GM19328 (cell line): ENCODE data around the gene QPRT.
"Not testable (repeated sequence)": the region's sequence is repeated elsewhere in the genome, so short reads cannot be mapped to it uniquely, and the experiment has no call there.

Experiments
- ATAC-seq: cut with Tn5 transposase; IDR thresholded peaks from one replicate; pipeline ENCODE4 v1.9.1; 2021; ENCODE audit warnings: mild to moderate bottlenecking, moderate library complexity; ENCODE audit not compliant: unreplicated experiment

Gene QPRT

GRCh38 chr16:29689490-29690351 is 10.7 kb downstream of the QPRT start:
- ATAC-seq, result not testable (repeated sequence)

GRCh38 chr16:29692606-29693005 is 13.6 kb downstream of the QPRT start:
- ATAC-seq, result not testable (repeated sequence)

- no peak for ATAC-seq
These were observed 15.6 kb downstream of the QPRT start for GRCh38 chr16:29694384-29695195.

GRCh38 chr16:29695675-29696074 is 16.7 kb downstream of the QPRT start:
- not testable (repeated sequence) for ATAC-seq

GRCh38 chr16:29696881-29697331 is 17.9 kb downstream of the QPRT start:
- ATAC-seq, result no peak

- no peak for ATAC-seq
These were observed 18.4 kb downstream of the QPRT start for GRCh38 chr16:29697391-29697790.

- no peak for ATAC-seq
These were observed 19.1 kb downstream of the QPRT start for GRCh38 chr16:29698042-29698441.

- no peak for ATAC-seq
These were observed 19.7 kb downstream of the QPRT start for GRCh38 chr16:29698484-29699323.

- ATAC-seq, result no peak
These were observed 20.6 kb downstream of the QPRT start for GRCh38 chr16:29699324-29700219.

GRCh38 chr16:29700253-29700987 is 21.4 kb downstream of the QPRT start:
- ATAC-seq, result no peak

GRCh38 chr16:29701214-29701555 is 22.2 kb downstream of the QPRT start:
- no peak for ATAC-seq

GRCh38 chr16:29702269-29702668 is 23.3 kb downstream of the QPRT start:
- ATAC-seq, result no peak

GRCh38 chr16:29705030-29705429 is 26.1 kb downstream of the QPRT start:
- no peak for ATAC-seq

- ATAC-seq, result not testable (repeated sequence)
These were observed 28.2 kb downstream of the QPRT start for GRCh38 chr16:29707160-29707559.

- no peak for ATAC-seq
These were observed 30.1 kb downstream of the QPRT start for GRCh38 chr16:29708917-29709600.

GRCh38 chr16:29709657-29710056 is 30.7 kb downstream of the QPRT start:
- not testable (repeated sequence) for ATAC-seq

- no peak for ATAC-seq
These were observed 31.5 kb downstream of the QPRT start for GRCh38 chr16:29710227-29711219.

- no peak for ATAC-seq
These were observed 33.8 kb downstream of the QPRT start for GRCh38 chr16:29712809-29713208.
